Epithelial cell of esophagus (primary cell): ENCODE results near the gene MRPS2.

Source experiments
- DNase-seq: peaks from one replicate; pipeline ENCODE4 v3.0.0; 2010; ENCODE audit warnings: low read depth
- H3K4me3 ChIP-seq: 2 replicates; pipeline ENCODE4 v1.5.1; 2011; ENCODE audit warnings: mild to moderate bottlenecking, low read length, control low read depth
- TF ChIP-seq, protein P1 (sequence below): IDR thresholded peaks from 2 replicates; pipeline ENCODE4 v1.5.1; 2011; ENCODE audit warnings: low read depth, mild to moderate bottlenecking, low read length, control low read depth, inconsistent platforms; ENCODE audit not compliant: insufficient read depth; ENCODE audit errors: missing control alignments

MRPS2 gene

DNA sequence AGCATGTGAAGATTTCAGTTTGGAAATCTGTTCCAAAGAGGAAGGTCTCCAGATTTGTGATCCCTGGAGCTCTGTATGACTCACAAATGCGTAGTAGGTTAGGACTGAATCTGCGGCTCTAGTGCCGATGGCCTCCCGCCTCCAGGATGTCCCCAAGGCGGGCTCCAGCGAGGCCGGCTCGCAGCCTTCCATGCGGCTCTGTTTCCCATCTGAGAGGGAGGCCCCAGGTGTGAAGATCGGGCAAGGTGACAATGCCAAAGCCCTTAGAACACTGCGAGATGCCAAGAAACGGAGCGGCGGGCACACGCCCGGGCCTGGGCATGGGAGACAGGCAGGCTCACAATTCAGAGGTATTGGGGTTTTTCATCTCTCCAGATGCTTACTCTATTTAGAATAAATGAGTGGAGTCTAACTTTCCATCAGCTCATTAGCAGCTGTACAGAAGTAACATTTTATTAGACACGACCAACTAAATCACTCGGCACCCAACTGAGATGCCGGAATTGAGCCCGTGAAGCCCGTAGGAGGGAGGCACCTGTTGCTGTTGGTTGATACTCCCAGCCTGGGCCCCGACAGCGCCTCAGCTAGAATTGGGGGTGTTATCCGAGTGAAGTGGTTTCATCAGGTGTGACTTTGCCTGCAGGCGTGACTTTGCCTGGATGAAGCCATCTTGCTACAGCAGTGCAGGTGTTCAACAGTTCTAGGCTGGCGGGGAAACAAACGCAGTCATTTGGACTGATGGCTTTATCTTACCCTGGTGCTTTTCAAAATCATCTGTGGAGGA lies 7.4 kb upstream of the MRPS2 start:
- H3K4me3 ChIP-seq = no peak overlapping the region
- TF ChIP-seq, protein P1, sequence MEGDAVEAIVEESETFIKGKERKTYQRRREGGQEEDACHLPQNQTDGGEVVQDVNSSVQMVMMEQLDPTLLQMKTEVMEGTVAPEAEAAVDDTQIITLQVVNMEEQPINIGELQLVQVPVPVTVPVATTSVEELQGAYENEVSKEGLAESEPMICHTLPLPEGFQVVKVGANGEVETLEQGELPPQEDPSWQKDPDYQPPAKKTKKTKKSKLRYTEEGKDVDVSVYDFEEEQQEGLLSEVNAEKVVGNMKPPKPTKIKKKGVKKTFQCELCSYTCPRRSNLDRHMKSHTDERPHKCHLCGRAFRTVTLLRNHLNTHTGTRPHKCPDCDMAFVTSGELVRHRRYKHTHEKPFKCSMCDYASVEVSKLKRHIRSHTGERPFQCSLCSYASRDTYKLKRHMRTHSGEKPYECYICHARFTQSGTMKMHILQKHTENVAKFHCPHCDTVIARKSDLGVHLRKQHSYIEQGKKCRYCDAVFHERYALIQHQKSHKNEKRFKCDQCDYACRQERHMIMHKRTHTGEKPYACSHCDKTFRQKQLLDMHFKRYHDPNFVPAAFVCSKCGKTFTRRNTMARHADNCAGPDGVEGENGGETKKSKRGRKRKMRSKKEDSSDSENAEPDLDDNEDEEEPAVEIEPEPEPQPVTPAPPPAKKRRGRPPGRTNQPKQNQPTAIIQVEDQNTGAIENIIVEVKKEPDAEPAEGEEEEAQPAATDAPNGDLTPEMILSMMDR = no peak

DNA sequence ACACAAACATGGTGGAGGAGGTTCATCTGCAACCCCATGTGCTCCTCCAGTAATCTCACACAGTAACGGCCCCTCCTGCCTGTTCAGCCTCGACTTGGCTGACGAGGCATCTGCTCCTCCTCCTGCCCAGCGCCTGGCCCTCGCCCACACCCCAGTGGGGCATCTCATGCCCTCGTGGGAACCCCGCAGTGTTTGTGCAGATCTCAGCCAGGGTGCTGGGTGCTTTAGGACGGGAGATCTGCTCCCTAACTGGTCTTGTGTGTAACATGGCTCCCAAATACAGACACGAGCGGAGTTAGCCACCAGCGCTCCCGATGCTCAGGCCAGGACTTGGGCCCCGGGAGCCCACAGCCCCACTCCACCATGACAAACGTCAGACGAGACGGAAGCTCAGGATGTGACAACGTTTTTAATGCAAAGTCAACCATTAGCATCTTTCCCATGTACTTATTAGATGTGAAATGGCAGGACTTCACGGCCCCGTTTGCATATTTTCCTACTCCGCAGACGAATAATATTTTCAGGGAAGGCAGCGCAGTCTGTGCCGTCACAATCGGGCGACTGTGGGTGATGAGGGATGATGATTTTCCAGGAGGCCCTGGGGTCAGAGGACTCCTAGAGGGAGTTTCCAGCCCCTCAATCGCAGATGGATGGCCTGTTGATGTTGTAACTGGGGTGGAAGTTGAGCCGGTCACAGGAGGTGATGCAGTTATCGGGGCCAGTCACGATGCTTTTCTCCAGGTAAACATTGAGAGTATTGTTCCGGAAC lies 5.5 kb upstream of the MRPS2 start:
- DNase-seq = no peak
- TF ChIP-seq, protein P1 = no peak
- H3K4me3 ChIP-seq = no peak overlapping the region

More for the DNA sequence above, 7.4 kb upstream of the MRPS2 start:
- no peak for DNase-seq

GRCh38 chr9:135498381-135499126 lies 1.9 kb upstream of the MRPS2 start:
- H3K4me3 ChIP-seq = no peak overlapping the region
- no peak for DNase-seq
- TF ChIP-seq, protein P1 = no peak

DNA sequence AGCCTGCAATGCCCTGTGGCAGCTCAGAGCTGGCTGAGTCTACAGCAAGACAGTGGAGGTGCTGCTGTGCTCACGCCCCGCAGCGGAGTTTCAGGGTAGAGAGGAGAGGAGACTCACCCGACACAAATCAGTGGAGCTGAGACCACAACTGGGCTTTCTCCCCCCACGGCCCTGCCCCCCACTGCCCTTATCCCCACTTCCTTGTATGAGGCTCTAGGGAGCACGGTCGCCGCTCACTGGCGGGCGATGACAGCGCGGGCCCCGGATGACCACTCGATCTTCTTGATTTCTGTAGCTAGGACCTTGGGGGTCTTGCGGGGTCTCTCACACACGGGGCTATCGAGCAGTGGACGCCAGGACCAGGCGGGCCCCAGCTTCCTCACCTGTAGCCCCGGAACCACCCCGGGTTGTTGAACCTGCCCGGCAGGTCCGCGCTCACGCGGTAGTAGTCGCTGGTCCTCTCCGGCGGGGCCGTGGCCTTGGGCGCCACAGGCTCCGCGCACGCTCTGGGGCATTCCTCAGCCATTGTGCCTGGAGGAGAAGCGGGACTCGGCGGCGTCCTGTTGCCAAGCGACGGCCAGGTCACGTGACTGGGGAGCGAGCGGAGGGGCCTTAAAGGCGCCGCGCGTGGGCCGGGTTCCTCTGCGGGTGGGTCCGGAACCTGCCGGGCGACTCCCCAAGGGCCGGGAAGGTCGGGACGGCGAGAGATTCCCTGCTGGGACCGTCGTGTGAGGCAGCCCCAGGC lies 984 bp upstream of the MRPS2 start:
- peak; percentile 85 for DNase-seq
- peak overlapping the region; percentile 74 for H3K4me3 ChIP-seq
- TF ChIP-seq, protein P1 = no peak

DNA sequence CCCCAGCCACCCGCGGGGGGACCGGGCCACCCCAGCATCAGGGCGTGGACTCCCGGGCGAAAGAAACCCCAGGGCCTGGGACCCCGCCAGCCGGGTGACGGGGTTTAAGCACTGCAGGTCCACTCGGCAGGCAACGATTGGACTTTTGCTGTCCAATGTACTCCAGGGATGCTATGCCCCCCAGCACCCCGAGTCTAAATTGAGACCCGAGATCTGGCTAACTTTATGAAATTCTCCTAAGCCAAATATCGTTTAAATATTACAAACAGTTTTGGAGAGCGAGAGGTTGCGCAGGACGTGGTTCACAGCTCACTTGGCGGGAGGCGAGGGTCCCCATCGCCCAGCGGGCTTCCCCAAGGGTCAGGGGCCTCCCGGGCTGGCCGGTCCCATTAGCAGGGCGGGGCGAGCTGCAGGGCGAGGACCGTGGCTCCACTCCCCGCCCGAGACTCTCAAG lies 384 bp upstream of the MRPS2 start:
- TF ChIP-seq, protein P1 = no peak
- no peak for DNase-seq
- H3K4me3 ChIP-seq = peak overlapping the region; percentile 74
